Lower leg skin (tissue), 3 donors: ENCODE data around the gene TMEM254.

Experiments
- CTCF ChIP-seq, 3 donors: fragments of 450-650 bp; IDR thresholded peaks; one replicate each; pipeline ENCODE4 v1.5.1; 2016; ENCODE audit warnings: antibody characterized with exemption in 3 of 3, mild to moderate bottlenecking in 3 of 3, moderate library complexity in 2 of 3
- POLR2A ChIP-seq, 2 donors: fragments of 450-650 bp; IDR thresholded peaks; one replicate each; pipeline ENCODE4 v1.6.1; 2016 to 2017; ENCODE audit warnings: antibody characterized with exemption in 2 of 2, mild to moderate bottlenecking in 1 of 2, moderate library complexity in 1 of 2

GRCh38 chr10:80070057-80070456, 8.4 kb upstream of the TMEM254 start:
- TF ChIP-seq CTCF (IDR thresholded peaks at IDR 0.05) (no peak), POLR2A (IDR thresholded peaks at IDR 0.05) (no peak)
